HG03442 (cell line): Measurements from ENCODE around the gene ZNF570.
A peak's percentile ranks its signal among the peaks of the same experiment; 100 is the strongest.

Experiments
- ATAC-seq: cut with Tn5 transposase; IDR thresholded peaks from one replicate; pipeline ENCODE4 v1.9.1; 2021; ENCODE audit warnings: mild to moderate bottlenecking, moderate library complexity; ENCODE audit not compliant: unreplicated experiment

The ZNF570 gene

DNA sequence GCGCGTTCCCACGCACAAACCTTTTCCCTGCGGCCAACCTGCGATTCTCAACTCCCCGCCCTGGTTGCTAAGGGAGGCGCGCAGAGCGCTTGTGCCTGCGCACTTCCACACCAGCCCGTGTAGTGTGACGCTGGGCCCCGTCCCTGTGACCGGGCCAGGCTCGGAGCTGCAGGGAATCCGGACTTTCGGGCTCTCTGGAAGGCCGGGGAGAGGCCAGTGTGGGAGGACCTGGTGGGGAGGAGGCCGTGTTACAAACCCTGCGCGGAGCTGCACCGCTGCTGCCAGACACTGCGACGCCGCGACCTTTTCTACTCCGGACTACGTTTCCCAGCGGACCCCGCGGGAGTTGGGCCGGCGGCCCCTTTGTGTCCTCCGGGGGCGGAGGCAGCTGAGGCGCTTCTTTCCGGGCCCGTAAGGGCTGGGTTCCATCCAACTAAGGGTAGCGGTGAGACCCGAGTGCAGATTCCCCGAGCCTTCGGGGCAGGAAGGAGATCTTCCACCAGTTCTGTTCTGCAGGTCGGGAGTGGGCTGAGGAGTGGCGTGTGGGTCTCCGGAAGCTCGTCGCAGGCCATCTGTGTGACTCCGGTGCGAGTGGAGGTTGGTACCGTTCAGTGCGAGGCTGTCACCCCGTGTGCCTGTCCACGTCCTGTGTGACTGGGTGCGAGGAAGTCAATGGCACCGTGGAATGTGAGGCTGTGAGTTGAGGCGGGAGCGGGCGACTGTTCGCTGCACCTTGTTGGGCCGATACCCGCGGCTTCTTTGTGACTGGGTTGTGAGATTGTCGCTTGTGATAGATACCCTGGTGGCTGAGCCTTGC, at the start of gene ZNF570:
ZNF570 (plus strand) TSS at position 396 of the 817 bp plus-strand sequence. CDS start 999 bp downstream, outside the sequence.
- peak; percentile 56 for ATAC-seq

GRCh38 chr19:37452500-37453245, 16.5 kb upstream of the ZNF570 start:
- no peak for ATAC-seq

DNA sequence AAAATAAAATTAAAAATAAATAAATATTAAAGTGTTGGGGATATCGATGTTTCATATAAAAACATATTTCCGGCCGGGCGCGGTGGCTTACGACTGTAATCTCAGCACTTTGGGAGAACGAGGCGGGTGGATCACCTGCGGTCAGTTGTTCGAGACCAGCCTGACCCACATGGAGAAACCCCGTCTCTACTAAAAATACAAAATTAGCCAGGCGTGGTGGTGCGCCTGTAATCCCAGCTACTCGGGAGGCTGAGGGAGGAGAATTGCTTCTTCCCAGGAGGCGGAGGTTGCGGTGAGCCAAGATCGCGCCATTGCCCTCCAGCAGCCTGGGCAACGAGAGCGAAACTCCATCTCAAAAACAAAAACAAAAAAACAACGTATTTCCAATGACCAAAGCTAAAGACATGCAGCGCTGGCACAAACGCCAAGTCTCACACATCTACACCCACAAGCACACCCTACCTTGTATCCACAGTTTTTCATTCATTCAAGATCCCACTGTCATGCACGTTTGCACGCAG, 2.8 kb upstream of the ZNF570 start:
- no peak for ATAC-seq

DNA sequence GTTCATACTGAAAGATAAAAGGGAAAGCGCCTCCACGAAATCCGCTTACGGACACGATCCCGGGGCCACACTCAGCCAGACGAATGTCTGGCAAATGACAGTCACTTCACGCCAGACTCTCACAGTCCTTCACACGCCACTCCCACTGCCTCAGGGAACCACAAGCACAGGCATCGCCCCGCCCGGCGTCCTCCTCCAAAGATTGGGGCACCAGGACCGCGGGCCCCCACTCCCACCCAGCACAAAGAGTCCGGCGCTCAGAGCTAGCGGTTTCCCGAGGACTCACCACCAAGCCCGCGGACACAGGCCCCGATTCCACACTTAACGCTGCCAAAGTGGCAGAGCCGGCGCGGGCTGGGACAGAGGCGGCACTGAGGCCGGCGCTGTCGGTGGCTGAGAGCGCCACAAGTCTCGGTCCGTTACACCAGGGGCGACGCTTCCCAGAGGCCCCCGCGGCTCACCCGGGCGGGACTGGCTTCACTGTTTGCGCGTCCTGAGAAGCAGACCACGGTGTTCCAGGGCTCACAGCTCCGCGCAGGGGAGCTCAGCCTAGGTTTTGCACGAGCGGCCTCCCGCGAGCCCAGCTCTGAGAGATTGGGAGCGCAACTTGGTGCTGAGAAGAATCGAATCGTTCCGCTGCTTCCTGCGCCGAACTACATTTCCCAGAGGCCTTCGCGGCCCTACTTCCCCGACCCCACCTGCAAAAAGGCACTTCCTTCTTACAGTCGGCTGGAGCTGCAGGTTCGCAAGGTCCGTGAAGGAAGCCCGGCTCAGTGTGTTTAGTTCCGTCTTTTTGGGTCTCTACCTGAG, 2.2 kb upstream of the ZNF570 start, which contains the start of gene ZNF569:
ZNF569 (minus strand) TSS at position 647 of the 810 bp plus-strand sequence. CDS start 22,523 bp downstream, outside the sequence.
- peak; percentile 56 for ATAC-seq

GRCh38 chr19:37467608-37468090, 1.5 kb upstream of the ZNF570 start:
- no peak for ATAC-seq

DNA sequence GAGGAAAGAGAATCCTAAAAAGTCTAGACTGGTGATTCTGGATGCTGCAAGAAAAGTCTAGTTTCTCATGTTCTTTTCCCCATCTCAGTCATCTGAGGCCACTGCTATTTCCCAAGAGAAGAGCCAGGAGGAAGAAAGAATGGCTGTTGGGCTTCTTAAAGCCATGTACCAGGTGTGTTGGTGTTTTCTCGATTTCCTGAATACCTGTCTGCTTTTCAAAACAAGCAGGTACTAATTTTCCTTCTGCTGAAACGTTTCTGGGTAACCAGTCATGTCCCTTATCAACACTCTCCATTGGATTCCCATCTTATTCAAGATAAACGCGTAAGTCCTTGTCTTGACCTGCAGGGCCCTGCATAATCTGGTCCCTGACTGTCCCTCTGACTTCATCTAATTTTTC, 1.1 kb downstream of the ZNF570 start:
- ATAC-seq = no peak

GRCh38 chr19:37472165-37472564, 3.0 kb downstream of the ZNF570 start:
- no peak for ATAC-seq

GRCh38 chr19:37484406-37485168, 15.4 kb downstream of the ZNF570 start:
- ATAC-seq = no peak

DNA sequence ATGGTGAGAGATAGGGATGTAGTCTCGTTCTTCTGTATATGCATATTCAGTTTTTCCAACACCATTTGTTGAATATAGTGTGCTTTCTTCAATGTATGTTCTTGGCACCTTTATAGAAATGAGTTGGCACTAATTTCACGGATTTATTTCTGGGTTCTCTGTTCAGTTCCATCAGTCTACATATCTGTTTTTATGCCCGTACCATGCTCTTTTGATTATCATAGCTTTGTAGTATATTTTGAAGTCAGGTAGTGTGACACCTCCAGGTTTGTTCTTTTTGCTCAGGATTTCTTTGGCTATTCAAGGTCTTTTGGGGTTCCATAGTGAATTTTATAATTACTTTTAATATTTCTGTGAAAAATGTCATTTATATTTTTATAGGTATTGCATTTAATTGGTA, 23.1 kb downstream of the ZNF570 start:
- no peak for ATAC-seq

GRCh38 chr19:37505958-37506386, 36.8 kb downstream of the ZNF570 start:
- ATAC-seq = peak; percentile 22

- ATAC-seq = peak; percentile 69
Observed at GRCh38 chr19:37506387-37507166, 37.4 kb downstream of the ZNF570 start, which contains the start of gene ZNF793. TSS of gene ZNF793 (plus strand) at chr19:37506939. CDS start at chr19:37523440, 16,501 bp downstream.

DNA sequence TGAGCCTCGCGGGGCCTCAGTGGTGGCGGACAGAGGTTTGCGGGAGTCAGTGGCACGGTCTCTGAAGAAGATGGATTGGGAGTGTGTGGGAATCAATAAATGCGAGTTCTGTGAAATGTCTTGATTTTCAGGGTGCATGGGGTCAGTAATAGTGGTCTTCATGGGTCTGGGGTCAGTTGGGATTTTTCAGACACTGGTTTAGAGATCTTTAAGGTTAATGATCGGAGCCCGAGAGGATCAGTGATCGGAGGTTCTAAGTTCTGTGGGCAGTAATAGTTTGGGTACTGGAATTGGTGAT, 38.0 kb downstream of the ZNF570 start:
- ATAC-seq = no peak

GRCh38 chr19:37511186-37511585, 42.0 kb downstream of the ZNF570 start:
- ATAC-seq = no peak

- ATAC-seq = no peak
Observed at GRCh38 chr19:37511821-37512220, 42.7 kb downstream of the ZNF570 start.

- ATAC-seq = no peak
Observed at GRCh38 chr19:37513397-37513796, 44.2 kb downstream of the ZNF570 start.

GRCh38 chr19:37519890-37520289, 50.7 kb downstream of the ZNF570 start:
- ATAC-seq = no peak

DNA sequence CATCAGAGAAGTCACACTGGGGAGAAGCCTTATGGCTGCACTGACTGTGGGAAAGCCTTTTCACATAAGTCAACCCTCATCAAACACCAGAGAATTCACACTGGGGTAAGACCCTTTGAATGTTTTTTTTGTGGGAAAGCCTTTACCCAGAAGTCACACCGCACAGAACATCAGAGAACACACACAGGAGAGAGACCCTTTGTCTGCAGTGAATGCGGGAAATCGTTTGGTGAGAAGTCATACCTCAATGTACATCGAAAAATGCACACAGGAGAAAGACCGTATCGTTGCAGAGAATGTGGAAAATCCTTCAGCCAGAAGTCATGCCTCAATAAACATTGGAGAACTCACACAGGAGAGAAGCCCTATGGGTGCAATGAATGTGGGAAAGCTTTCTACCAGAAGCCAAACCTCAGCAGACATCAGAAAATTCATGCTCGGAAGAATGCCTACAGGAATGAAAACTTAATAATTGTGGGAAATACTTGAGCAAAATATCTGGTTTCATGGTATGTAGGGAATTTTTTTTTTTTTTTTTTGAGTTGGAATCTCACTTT, 68.3 kb downstream of the ZNF570 start:
- ATAC-seq = no peak
